Measurements from ENCODE around the gene MIB1.

MIB1 gene

GRCh38 chr18:21722687-21723086 is 17.9 kb upstream of the MIB1 start:
- H3K9me2 ChIP-seq (replicated peaks; ENCODE audit: control insufficient read depth, low read length): no peaks in the 10 kb centered on the region
- H3K4me2 ChIP-seq (ENCODE audit: low read length): no peak overlapping the region
- no peaks in the 10 kb centered on the region for H3K9me3 ChIP-seq (ENCODE audit: control insufficient read depth, insufficient read depth, low read length)
- no peaks in the 10 kb centered on the region for H3K36me3 ChIP-seq (ENCODE audit: control insufficient read depth, low read length)
- no peaks in the 10 kb centered on the region for H4K20me1 ChIP-seq (ENCODE audit: control insufficient read depth, insufficient read depth, low read depth, low read length)
- H3K27me3 ChIP-seq (ENCODE audit: control insufficient read depth, low read length): no peaks in the 10 kb centered on the region
- H3K4me3 ChIP-seq (ENCODE audit: low read length): no peak overlapping the region
- no peaks in the 10 kb centered on the region for H3F3A ChIP-seq (ENCODE audit: control insufficient read depth, insufficient read depth)
- peaks cover 7% of the 10 kb centered on the region for H3K4me1 ChIP-seq (ENCODE audit: control insufficient read depth, low read length)
- H3K79me2 ChIP-seq (ENCODE audit: control insufficient read depth, low read length): no peaks in the 10 kb centered on the region
- no peak overlapping the region for H3K27ac ChIP-seq (ENCODE audit: low read depth, low read length)
- TF ChIP-seq CTCF (IDR thresholded peaks at IDR 0.05; ENCODE audit: low read depth, low read length, poor library complexity, severe bottlenecking) (no peak), EZH2phosphoT487 (IDR thresholded peaks at IDR 0.05; ENCODE audit: borderline replicate concordance, low read length) (no peak)

- Histone ChIP-seq H3K27me3 (ENCODE audit: control insufficient read depth, low read length) (no peaks in the 10 kb centered on the region), H3K36me3 (ENCODE audit: control insufficient read depth, low read length) (no peaks in the 10 kb centered on the region), H3K9me3 (ENCODE audit: control insufficient read depth, insufficient read depth, low read length) (no peaks in the 10 kb centered on the region), H3K9me2 (replicated peaks; ENCODE audit: control insufficient read depth, low read length) (no peaks in the 10 kb centered on the region), H3K4me1 (ENCODE audit: control insufficient read depth, low read length) (peaks cover 7% of the 10 kb centered on the region), H3K4me2 (ENCODE audit: low read length) (no peak overlapping the region), H3K4me3 (ENCODE audit: low read length) (no peak overlapping the region), H3K27ac (ENCODE audit: low read depth, low read length) (no peak overlapping the region), H4K20me1 (ENCODE audit: control insufficient read depth, insufficient read depth, low read depth, low read length) (no peaks in the 10 kb centered on the region), H3F3A (ENCODE audit: control insufficient read depth, insufficient read depth) (no peaks in the 10 kb centered on the region), H3K79me2 (ENCODE audit: control insufficient read depth, low read length) (no peaks in the 10 kb centered on the region)
- TF ChIP-seq EZH2phosphoT487 (IDR thresholded peaks at IDR 0.05; ENCODE audit: borderline replicate concordance, low read length) (no peak), CTCF (IDR thresholded peaks at IDR 0.05; ENCODE audit: low read depth, low read length, poor library complexity, severe bottlenecking) (no peak)
Observed at GRCh38 chr18:21725201-21725600, 15.4 kb upstream of the MIB1 start.

GRCh38 chr18:21727702-21728101 is 12.9 kb upstream of the MIB1 start:
- H3K79me2 ChIP-seq (ENCODE audit: control insufficient read depth, low read length): no peaks in the 10 kb centered on the region
- no peaks in the 10 kb centered on the region for H3K9me2 ChIP-seq (replicated peaks; ENCODE audit: control insufficient read depth, low read length)
- H3K4me3 ChIP-seq (ENCODE audit: low read length): no peak overlapping the region
- no peak overlapping the region for H3K27ac ChIP-seq (ENCODE audit: low read depth, low read length)
- H3K4me2 ChIP-seq (ENCODE audit: low read length): no peak overlapping the region
- TF ChIP-seq EZH2phosphoT487 (IDR thresholded peaks at IDR 0.05; ENCODE audit: borderline replicate concordance, low read length): no peak
- TF ChIP-seq CTCF (IDR thresholded peaks at IDR 0.05; ENCODE audit: low read depth, low read length, poor library complexity, severe bottlenecking): no peak
- peaks cover 7% of the 10 kb centered on the region for H3K4me1 ChIP-seq (ENCODE audit: control insufficient read depth, low read length)
- H3K36me3 ChIP-seq (ENCODE audit: control insufficient read depth, low read length): no peaks in the 10 kb centered on the region
- no peaks in the 10 kb centered on the region for H3K27me3 ChIP-seq (ENCODE audit: control insufficient read depth, low read length)
- H3K9me3 ChIP-seq (ENCODE audit: control insufficient read depth, insufficient read depth, low read length): no peaks in the 10 kb centered on the region
- H3F3A ChIP-seq (ENCODE audit: control insufficient read depth, insufficient read depth): no peaks in the 10 kb centered on the region
- H4K20me1 ChIP-seq (ENCODE audit: control insufficient read depth, insufficient read depth, low read depth, low read length): no peaks in the 10 kb centered on the region

- Histone ChIP-seq H3K79me2 (ENCODE audit: control insufficient read depth, low read length) (no peaks in the 10 kb centered on the region), H4K20me1 (ENCODE audit: control insufficient read depth, insufficient read depth, low read depth, low read length) (no peaks in the 10 kb centered on the region), H3K9me2 (replicated peaks; ENCODE audit: control insufficient read depth, low read length) (no peaks in the 10 kb centered on the region), H3K27ac (ENCODE audit: low read depth, low read length) (no peak overlapping the region), H3K9me3 (ENCODE audit: control insufficient read depth, insufficient read depth, low read length) (no peaks in the 10 kb centered on the region; the same call in 1 of the 2 replicates), H3K27me3 (ENCODE audit: control insufficient read depth, low read length) (no peaks in the 10 kb centered on the region), H3K4me1 (ENCODE audit: control insufficient read depth, low read length) (no peaks in the 10 kb centered on the region), H3K4me2 (ENCODE audit: low read length) (no peak overlapping the region), H3K4me3 (ENCODE audit: low read length) (no peak overlapping the region), H3K36me3 (ENCODE audit: control insufficient read depth, low read length) (no peaks in the 10 kb centered on the region), H3F3A (ENCODE audit: control insufficient read depth, insufficient read depth) (no peaks in the 10 kb centered on the region)
- TF ChIP-seq EZH2phosphoT487 (IDR thresholded peaks at IDR 0.05; ENCODE audit: borderline replicate concordance, low read length) (no peak), CTCF (IDR thresholded peaks at IDR 0.05; ENCODE audit: low read depth, low read length, poor library complexity, severe bottlenecking) (no peak)
Observed at GRCh38 chr18:21733011-21733410, 7.6 kb upstream of the MIB1 start.
